Fibroblast of lung (primary cell): ENCODE results near the gene MROH8. TPM values are rescaled to one million over a fixed set of nuclear protein-coding genes. Genes with fewer than 3 reads are reported as not detected.

Source experiments
- DNase-seq, 2 donors: peaks; one replicate each; pipeline versions ENCODE4 v3.0.0 to v3.0.0-alpha.2; 2010; ENCODE audit warnings: low read depth in 2 of 2
- H2AFZ ChIP-seq: 2 replicates; pipeline ENCODE4 v1.5.1; 2012; ENCODE audit warnings: low read length, control low read depth, inconsistent platforms
- H3K27ac ChIP-seq: 2 replicates; pipeline ENCODE4 v1.5.1; 2011; ENCODE audit warnings: low read length, control low read depth; ENCODE audit not compliant: insufficient read depth
- H3K27me3 ChIP-seq: 2 replicates; pipeline ENCODE4 v1.5.1; 2011; ENCODE audit warnings: mild to moderate bottlenecking, low read length; ENCODE audit not compliant: control insufficient read depth, insufficient read depth
- H3K36me3 ChIP-seq: 2 replicates; pipeline ENCODE4 v1.5.1; 2011; ENCODE audit warnings: low read length; ENCODE audit not compliant: control insufficient read depth, insufficient read depth
- H3K4me1 ChIP-seq: 2 replicates; pipeline ENCODE4 v1.5.1; 2011; ENCODE audit warnings: low read length; ENCODE audit not compliant: control insufficient read depth, insufficient read depth; ENCODE audit errors: extremely low read depth
- H3K4me2 ChIP-seq: 2 replicates; pipeline ENCODE4 v1.5.1; 2011; ENCODE audit warnings: low read length, control low read depth; ENCODE audit not compliant: insufficient read depth; ENCODE audit errors: extremely low read depth
- H3K4me3 ChIP-seq, 4 experiments: fragments of 200-600 bp in 1 of 4; sonication (generic) in 1 of 4; replicated peaks in 1 of 4; 2 replicates each; pipeline ENCODE4 v1.5.1; 2011 to 2016; ENCODE audit warnings: low read length in 4 of 4, low read depth in 3 of 4, mild to moderate bottlenecking in 3 of 4, control low read depth in 2 of 4, inconsistent platforms in 1 of 4, mixed read lengths in 1 of 4; ENCODE audit not compliant: insufficient read depth in 1 of 4; ENCODE audit errors: control extremely low read depth in 1 of 4
- H3K79me2 ChIP-seq: 2 replicates; pipeline ENCODE4 v1.5.1; 2012; ENCODE audit warnings: mild to moderate bottlenecking, low read length, inconsistent platforms; ENCODE audit not compliant: control insufficient read depth, insufficient read depth
- H3K9ac ChIP-seq: 2 replicates; pipeline ENCODE4 v1.5.1; 2011; ENCODE audit warnings: mild to moderate bottlenecking, low read length, control low read depth; ENCODE audit not compliant: insufficient read depth
- H3K9me3 ChIP-seq: 2 replicates; pipeline ENCODE4 v1.5.1; 2012; ENCODE audit warnings: low read depth, low read length; ENCODE audit not compliant: control insufficient read depth, insufficient read depth
- H4K20me1 ChIP-seq: 2 replicates; pipeline ENCODE4 v1.5.1; 2011; ENCODE audit warnings: low read length; ENCODE audit not compliant: control insufficient read depth, insufficient read depth; ENCODE audit errors: extremely low read depth
- CTCF ChIP-seq, 2 donors: IDR thresholded peaks in 1 of 2; conservative IDR thresholded peaks in 1 of 2; 1 replicate in 1 of 2; 2 replicates in 1 of 2; pipeline ENCODE4 v1.5.1; 2011 to 2012; ENCODE audit warnings: low read length in 2 of 2, control low read depth in 1 of 2, inconsistent platforms in 1 of 2, low read depth in 1 of 2, mild to moderate bottlenecking in 1 of 2
- EZH2 ChIP-seq: IDR thresholded peaks from 2 replicates; pipeline ENCODE4 v1.5.1; 2012; ENCODE audit warnings: low read length, control low read depth, mild to moderate bottlenecking; ENCODE audit errors: missing control alignments
- polyA plus RNA-seq, 2 donors: library from polyadenylated mRNA; depleted of rRNA in 1 of 2; stranded (reverse) in 1 of 2; unstranded in 1 of 2; fragments of >200 nt; gene quantifications; 2 replicates each; pipeline ENCODE4 v1.2.1, GENCODE V29; 2011 to 2012; ENCODE audit warnings: missing spikeins in 1 of 2
- total RNA-seq: library from RNA; depleted of rRNA; stranded (reverse); fragments of >200 nt; gene quantifications from 2 replicates; pipeline ENCODE4 v1.2.1, GENCODE V29; 2014

The MROH8 gene
- total and polyA plus RNA-seq, 2 donors (not counting 1 experiment from before 2014, with no cell fraction given) = 1.2 to 2.9 TPM

- Histone ChIP-seq H2AFZ (no peak overlapping the region), H4K20me1 (no peaks in the 10 kb centered on the region)
These were observed 113.2 kb downstream of the MROH8 start for GRCh38 chr20:37066168-37066567.

GRCh38 chr20:37055276-37055675 lies 124.1 kb downstream of the MROH8 start:
- no peak overlapping the region for H3K4me3 ChIP-seq
- no peak for TF ChIP-seq EZH2
- no peak for TF ChIP-seq CTCF (conservative IDR thresholded peaks at IDR 0.05 in 1 of 2, IDR thresholded peaks at IDR 0.05 in 1 of 2; ENCODE audit: low read depth in 1 of 2, low read length in 2 of 2)
- no peak overlapping the region for H3K4me2 ChIP-seq
- no peaks in the 10 kb centered on the region for H3K4me1 ChIP-seq
- H3K27me3 ChIP-seq = no peaks in the 10 kb centered on the region
- no peaks in the 10 kb centered on the region for H3K79me2 ChIP-seq
- H3K9ac ChIP-seq = no peak overlapping the region
- H2AFZ ChIP-seq = no peak overlapping the region
- DNase-seq = no peak
- H3K36me3 ChIP-seq = peaks cover 2% of the 10 kb centered on the region
- H4K20me1 ChIP-seq = no peaks in the 10 kb centered on the region
- no peaks in the 10 kb centered on the region for H3K9me3 ChIP-seq
- H3K27ac ChIP-seq = no peak overlapping the region

More at GRCh38 chr20:37066168-37066567, 113.2 kb downstream of the MROH8 start:
- TF ChIP-seq EZH2 (no peak), CTCF (conservative IDR thresholded peaks at IDR 0.05 in 1 of 2, IDR thresholded peaks at IDR 0.05 in 1 of 2; ENCODE audit: low read depth in 1 of 2, low read length in 2 of 2) (no peak)
- Histone ChIP-seq H3K27me3 (no peaks in the 10 kb centered on the region), H3K9me3 (no peaks in the 10 kb centered on the region), H3K4me2 (no peak overlapping the region), H3K36me3 (no peaks in the 10 kb centered on the region), H3K4me1 (no peaks in the 10 kb centered on the region), H3K9ac (no peak overlapping the region), H3K27ac (no peak overlapping the region), H3K79me2 (no peaks in the 10 kb centered on the region), H3K4me3 (no peak overlapping the region)
- DNase-seq = no peak

GRCh38 chr20:37053230-37053950 lies 126.0 kb downstream of the MROH8 start:
- Histone ChIP-seq H3K4me2 (no peak overlapping the region), H2AFZ (no peak overlapping the region), H3K9me3 (no peaks in the 10 kb centered on the region), H4K20me1 (no peaks in the 10 kb centered on the region), H3K79me2 (no peaks in the 10 kb centered on the region), H3K9ac (no peak overlapping the region), H3K4me1 (no peaks in the 10 kb centered on the region), H3K36me3 (peaks cover 2% of the 10 kb centered on the region), H3K27ac (no peak overlapping the region), H3K4me3 (no peak overlapping the region), H3K27me3 (no peaks in the 10 kb centered on the region)
- TF ChIP-seq CTCF (conservative IDR thresholded peaks at IDR 0.05 in 1 of 2, IDR thresholded peaks at IDR 0.05 in 1 of 2; ENCODE audit: low read depth in 1 of 2, low read length in 2 of 2) = no peak
- peak in 1 of 2 donors; percentile 13 for DNase-seq

Other genes starting within 250 kb of the MROH8 start
- gene SAMHD1, start 227.8 kb downstream of the MROH8 start, total RNA-seq = 29.5 and 47.2 TPM in 2 replicates
- gene SAMHD1, start 227.8 kb downstream of the MROH8 start, polyA plus RNA-seq = 25.9 and 34.2 TPM in 2 replicates
- gene RBL1, start 83.6 kb downstream of the MROH8 start, total RNA-seq = 6.7 and 9.1 TPM in 2 replicates
- 6.9 and 13.2 TPM in 2 replicates for gene RBL1, start 83.6 kb downstream of the MROH8 start, polyA plus RNA-seq
- gene RPN2, start 218 bp downstream of the MROH8 start, total RNA-seq = 139 and 262 TPM in 2 replicates
- gene RPN2, start 218 bp downstream of the MROH8 start, polyA plus RNA-seq = 414 and 456 TPM in 2 replicates
- gene GHRH, start 82.3 kb upstream of the MROH8 start, total RNA-seq = not detected in 2 replicates
- not detected in 2 replicates for gene GHRH, start 82.3 kb upstream of the MROH8 start, polyA plus RNA-seq
- gene MANBAL, start 110.1 kb upstream of the MROH8 start, total RNA-seq = 14.4 and 25.8 TPM in 2 replicates
- gene MANBAL, start 110.1 kb upstream of the MROH8 start, polyA plus RNA-seq = 99.9 and 105 TPM in 2 replicates
- 12.3 and 20.3 TPM in 2 replicates for gene SRC, start 166.6 kb upstream of the MROH8 start, total RNA-seq
- gene SRC, start 166.6 kb upstream of the MROH8 start, polyA plus RNA-seq = 17.8 and 18.6 TPM in 2 replicates